Fibroblast of mammary gland (primary cell): ENCODE measurements around the gene UNC45A.
"Not testable (repeated sequence)": the region's sequence is repeated elsewhere in the genome, so short reads cannot be mapped to it uniquely, and the experiment has no call there.

ENCODE experiments used
- DNase-seq: peaks from one replicate; pipeline ENCODE4 v3.0.0-alpha.2; 2010; ENCODE audit warnings: low read depth
- H3K4me3 ChIP-seq: 2 replicates; pipeline ENCODE4 v1.5.1; 2011; ENCODE audit warnings: low read depth, mild to moderate bottlenecking, low read length, moderate library complexity; ENCODE audit not compliant: control insufficient read depth
- CTCF ChIP-seq: conservative IDR thresholded peaks from 2 replicates; pipeline ENCODE4 v1.5.1; 2011; ENCODE audit warnings: low read depth, low read length, inconsistent platforms; ENCODE audit not compliant: control insufficient read depth, insufficient read depth

UNC45A gene

GRCh38 chr15:90904746-90905145 lies 30.3 kb upstream of the UNC45A start:
- no peak for DNase-seq
- TF ChIP-seq CTCF, result no peak
- no peak overlapping the region for H3K4me3 ChIP-seq

- TF ChIP-seq CTCF, result no peak
- no peak overlapping the region for H3K4me3 ChIP-seq
- no peak for DNase-seq
Measured at GRCh38 chr15:90905306-90906180, 29.5 kb upstream of the UNC45A start.

- no peak overlapping the region for H3K4me3 ChIP-seq
- TF ChIP-seq CTCF, result no peak
Measured at GRCh38 chr15:90906181-90906849, 28.8 kb upstream of the UNC45A start.

GRCh38 chr15:90907051-90907660 lies 27.9 kb upstream of the UNC45A start:
- no peak for DNase-seq
- H3K4me3 ChIP-seq, result no peak overlapping the region
- TF ChIP-seq CTCF, result no peak

More at GRCh38 chr15:90906181-90906849, 28.8 kb upstream of the UNC45A start:
- no peak for DNase-seq

- DNase-seq, result no peak
- H3K4me3 ChIP-seq, result no peak overlapping the region
- no peak for TF ChIP-seq CTCF
Measured at GRCh38 chr15:90907838-90908507, 27.1 kb upstream of the UNC45A start.

- not testable (repeated sequence) for DNase-seq, H3K4me3 ChIP-seq
Measured at GRCh38 chr15:90909449-90909848, 25.6 kb upstream of the UNC45A start.
